HG02840 (cell line): Measurements from ENCODE around the gene CYREN.

Experiments used
- ATAC-seq: cut with Tn5 transposase; IDR thresholded peaks from one replicate; pipeline ENCODE4 v1.9.1; 2021; ENCODE audit warnings: mild to moderate bottlenecking, moderate library complexity, moderate number of reproducible peaks; ENCODE audit not compliant: unreplicated experiment, low FRiP score

CYREN gene

DNA sequence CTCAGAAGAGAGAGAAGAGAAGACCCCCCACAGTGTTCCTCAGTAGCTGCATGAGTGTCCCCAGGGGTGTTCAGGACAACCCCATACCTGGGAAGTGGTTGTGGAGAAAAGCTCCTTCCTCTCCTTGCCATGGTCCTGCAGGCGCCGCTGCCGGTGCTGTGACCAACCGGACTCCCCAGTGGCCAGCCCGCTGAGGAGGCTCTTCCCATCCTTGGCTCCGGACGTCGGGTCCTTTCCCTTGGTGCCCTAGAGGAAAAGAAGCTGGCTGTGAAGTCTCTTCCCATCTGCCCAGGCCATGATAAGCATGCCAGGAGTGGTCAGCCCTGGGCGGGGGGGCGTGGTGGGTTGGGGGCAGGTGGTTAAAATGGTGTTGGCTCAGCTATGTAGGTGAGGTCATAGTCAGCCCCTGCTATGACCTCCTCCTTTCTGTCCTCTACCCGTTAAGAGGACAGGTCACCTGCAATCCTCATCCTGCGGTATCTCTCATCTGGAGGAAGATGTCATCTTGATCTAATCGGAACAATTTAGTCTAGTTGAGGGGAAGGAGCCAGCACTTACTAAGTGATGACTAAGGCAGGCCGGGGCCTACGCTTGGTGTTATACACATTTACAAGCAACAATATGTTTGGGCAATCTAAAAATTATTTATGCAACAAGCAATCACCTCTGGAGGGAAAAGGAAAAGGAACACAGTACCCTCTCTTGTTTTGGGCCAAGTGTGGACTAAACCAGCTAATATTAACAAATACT lies 27.6 kb upstream of the CYREN start:
- no peak for ATAC-seq

DNA sequence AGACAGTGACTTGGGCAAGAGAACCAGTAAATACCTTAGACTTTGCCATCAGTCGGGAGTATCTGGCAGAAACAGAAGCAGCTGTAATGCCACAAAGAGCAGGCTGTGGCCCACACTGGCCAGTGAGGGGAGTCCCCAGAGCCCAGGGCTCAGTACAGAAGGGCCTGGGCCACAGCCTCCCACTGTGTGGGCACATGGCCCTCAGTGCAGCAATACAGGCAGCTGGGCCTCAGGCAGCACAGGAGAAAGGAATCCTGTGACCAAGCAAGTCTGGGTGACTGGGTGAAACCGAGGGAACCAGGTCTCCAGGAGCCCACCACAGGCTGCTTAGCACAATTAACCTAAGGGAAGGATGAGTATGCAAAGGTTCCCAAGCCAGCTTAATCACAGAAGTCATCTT lies 26.8 kb upstream of the CYREN start:
- ATAC-seq = no peak

DNA sequence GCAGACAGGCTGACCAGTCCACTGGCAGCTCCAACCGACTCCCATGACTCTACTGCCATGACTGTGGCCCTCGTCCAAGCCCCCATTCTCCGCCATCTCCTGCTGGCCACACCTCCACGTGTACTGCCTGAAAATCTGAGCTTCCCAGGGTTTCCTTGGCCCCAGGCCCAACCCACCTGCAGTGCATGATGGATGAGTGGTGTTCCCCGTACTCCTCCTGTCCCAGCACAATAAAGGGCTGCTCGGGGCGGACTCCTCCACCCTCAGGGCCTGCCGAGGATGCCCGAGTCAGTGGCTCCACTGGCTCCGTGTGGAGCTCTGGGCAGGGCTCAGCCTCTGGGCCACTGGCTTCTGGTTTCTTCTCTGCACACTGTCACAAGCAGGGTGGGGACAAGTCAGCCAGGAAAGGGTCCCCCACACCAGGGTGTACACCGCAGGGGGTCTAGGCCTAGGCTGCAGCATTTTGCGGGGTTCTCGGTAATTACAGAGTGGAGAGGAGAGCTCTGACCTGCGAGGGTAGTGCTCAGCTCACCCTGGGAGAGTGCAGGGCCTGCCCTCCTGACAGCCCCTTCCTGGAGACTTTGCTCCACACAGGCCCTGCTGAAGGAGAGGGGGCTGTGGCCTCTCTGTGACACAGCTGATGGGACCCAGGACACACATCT lies 25.6 kb upstream of the CYREN start:
- no peak for ATAC-seq

DNA sequence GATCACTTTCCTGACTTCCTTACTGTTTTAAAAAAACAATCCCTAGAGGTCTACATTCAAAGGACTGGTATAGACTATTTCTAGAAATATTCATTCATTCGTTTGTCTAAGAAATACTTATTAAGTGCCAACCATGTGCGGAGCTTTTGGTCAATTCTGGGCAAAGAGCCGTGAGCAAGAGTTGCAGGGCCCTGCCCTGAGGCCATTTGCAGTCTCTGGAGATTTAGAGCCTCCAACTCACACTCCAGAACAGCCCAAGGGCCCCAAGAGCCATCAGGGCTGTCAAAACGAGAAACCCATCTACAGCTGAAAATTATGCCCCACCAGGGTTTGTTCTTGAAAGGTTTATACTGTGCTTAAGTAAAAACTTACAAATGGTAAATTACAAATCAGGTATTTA lies 24.6 kb upstream of the CYREN start:
- no peak for ATAC-seq

DNA sequence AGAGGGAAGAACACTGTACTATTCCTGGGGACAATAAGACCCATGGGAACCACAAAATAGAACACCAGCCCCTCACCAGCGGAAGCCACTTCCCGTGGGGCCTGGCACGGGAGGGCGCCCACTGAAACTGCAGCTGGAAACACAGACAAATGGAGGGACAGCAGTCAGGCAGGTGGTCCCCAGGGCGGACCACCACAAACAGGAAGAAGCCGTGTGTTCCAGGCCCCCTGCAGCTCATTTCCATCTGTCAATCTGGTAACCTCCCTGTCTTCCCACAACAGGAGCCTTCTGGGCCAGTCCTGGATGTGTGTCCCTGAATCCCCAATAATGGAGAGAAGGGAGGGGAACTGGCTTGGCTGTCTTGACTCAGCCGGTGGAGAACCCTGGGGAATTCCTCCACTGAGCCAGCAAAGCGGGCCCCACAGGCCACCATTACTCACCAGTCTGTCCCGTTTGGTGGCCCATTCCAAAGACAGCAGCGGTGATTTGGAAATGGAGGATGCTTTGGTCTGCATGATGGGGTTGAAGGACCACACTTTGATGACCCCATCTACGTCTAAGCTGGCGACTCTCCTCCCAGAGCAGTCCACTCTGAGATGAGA lies 24.1 kb upstream of the CYREN start:
- ATAC-seq = no peak

DNA sequence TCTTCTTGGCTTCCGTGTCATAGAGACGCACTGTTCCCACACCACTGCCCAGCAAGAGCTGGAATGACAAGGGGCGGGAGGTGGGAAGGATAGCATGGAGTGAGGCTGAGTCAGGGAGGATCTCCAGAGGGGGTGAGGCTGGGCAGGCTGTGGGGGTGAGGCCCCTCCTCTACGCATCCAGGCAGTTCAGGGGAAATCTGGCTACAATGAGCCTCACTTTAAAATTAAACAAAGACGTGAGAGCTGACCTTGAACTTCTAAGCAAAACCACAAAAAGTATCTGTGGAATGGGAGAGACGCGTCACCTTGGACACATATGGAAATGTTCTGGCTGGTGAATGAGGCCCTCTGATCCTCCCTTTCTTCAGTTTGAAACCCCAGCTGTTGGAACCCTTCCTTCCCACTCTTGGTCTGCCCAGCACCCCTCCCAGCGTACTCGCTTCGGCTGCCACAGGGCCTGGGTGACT lies 23.1 kb upstream of the CYREN start:
- no peak for ATAC-seq

DNA sequence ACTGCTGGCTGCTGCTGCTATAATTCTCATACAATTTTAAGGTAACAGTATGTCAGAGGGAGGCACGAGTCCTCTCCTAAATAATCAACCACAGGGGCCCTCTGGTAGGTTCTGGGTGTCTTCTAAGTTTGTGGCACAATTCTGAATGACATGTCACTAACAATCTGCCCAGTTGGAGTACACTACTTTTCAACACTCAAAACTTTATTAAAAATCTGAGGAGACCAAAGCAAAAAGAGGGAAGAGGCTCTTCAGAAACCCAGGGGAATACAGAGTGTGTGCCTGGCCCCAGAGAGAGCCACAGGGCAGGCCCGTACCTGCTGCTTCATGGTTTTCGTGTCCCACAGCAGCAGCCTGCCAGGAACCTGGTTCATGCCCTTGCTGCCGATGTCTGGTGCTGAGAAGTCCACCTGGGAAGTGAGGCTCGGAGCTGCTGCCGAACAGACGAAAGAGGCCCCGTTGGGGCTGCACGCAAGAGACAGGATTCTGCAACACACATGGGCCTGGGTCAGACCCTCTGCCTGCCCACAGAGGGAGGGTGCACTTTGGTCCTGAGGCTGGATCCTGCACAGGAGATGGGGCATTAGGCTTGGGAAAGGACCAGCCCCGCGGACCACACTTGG lies 22.5 kb upstream of the CYREN start:
- no peak for ATAC-seq

DNA sequence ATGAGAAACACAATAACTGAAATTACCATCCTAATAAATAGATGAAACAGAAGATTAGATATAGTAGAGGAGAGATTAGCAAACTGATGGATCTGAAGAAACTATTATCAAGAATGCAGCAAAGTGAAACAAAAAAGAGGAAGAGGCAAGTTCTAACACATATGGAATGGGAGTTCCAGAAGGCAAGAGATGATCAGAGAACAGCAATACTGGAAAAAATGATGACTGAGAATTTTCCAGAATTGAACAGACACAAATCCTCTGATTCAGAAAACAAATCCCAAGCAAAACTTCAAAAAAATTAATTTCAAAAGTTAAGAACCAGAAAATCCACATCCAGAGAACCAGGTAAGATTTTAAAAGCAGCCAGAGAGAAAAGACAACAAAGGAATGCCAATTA lies 20.2 kb upstream of the CYREN start:
- no peak for ATAC-seq

DNA sequence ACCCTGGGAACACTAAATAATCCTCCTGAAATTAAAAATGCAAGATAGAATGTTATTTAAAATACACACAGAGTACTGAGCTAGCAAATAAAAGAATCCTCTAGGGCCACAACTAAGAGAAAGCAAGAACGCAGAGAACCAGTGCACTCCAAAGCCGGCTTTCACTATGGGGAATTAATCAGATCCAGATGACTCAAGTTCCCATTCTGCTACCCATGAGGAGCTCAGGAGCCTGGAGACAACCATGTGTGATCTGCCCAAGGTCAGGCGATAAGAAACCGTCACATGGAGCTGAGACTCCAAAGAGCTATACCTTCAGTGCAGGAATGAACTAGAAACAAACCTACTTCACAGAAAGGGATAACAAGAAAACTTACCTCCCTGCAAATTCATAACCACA lies 19.5 kb upstream of the CYREN start:
- ATAC-seq = no peak

DNA sequence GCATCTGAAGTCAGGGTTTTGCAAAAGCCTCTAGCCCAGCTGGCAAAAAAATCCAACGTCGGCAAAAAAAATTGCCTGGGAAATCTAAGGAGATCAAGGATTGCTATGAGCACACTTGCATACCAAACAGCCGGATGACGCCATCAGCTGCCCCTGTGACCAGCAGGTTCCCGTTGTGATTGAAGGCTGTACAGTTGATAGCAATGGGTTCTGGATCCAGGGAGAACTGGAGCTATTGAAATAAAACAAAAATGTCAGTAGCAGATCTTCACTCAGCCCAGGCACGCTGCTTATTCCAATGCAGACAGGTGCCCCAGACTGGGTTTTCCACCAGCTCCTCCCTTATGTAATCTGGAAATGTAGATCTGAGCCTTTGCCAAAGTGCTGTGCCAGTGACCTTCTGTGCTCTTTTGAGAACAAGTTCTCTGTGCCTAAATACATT lies 18.7 kb upstream of the CYREN start:
- ATAC-seq = no peak

DNA sequence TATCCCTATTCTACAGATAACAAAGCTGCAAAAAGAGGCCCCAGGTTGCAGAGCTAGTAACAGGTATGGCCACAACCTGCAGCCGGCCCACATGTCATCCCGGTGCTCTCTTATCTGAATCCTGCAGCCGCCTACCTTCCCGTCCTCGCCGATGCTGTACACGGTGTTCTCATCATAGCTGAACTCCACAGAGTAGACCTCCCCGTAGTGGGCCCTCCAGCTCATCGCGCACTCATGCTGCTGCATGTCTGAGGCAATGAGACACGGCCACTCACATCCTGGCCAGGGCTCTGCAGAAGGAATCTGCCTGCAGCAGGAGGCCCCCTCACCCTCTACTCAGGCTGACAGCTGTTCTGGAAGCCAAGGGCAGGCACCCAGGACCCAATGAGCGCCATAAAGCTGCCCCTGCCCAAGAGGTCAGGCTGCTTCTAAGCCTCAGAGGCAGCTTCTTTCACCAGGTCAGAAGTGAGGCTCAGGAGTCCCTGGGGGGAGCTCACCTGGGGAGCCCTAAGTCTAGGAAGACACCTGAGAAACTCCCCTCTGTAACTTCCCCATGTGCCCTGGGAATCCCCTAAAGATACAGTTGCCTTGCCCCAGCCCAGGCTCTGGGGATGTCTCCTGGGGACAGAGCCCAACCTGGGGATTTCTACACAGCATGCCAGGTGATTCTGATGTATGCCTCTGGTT lies 17.9 kb upstream of the CYREN start:
- ATAC-seq = no peak

DNA sequence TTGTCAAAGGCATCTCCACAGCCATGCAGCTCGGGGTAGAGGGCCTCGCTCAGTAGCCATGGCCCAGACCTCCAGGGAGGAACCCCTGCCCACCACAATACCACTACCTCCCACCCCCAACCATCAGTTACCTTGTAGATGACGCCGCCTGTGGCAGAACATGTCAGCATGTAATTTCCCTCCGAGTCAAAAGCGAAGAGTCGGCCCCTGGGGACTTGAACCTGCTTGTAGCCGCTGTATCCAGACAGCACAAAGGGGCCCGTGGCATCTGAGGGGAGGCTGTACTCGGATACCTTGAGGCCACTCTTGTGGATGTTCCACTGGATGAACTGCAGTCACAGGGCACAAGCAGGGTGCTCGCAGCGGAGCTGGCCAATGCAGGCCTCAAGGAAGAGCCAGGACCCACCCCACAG lies 16.3 kb upstream of the CYREN start:
- no peak for ATAC-seq

DNA sequence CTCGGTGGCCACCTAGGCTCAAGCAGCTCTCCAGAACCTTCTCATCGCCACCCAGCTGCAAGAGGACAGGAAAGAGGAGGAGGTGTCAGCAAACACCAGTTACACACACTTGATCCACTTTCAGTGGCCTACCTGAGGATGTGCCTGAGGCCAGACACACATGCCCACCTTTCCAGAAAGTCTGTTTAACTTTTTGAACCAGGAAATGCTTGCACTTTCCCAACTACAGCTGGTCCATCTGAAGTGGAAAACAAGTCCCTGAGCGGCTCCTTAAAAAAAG lies 15.7 kb upstream of the CYREN start:
- ATAC-seq = no peak

DNA sequence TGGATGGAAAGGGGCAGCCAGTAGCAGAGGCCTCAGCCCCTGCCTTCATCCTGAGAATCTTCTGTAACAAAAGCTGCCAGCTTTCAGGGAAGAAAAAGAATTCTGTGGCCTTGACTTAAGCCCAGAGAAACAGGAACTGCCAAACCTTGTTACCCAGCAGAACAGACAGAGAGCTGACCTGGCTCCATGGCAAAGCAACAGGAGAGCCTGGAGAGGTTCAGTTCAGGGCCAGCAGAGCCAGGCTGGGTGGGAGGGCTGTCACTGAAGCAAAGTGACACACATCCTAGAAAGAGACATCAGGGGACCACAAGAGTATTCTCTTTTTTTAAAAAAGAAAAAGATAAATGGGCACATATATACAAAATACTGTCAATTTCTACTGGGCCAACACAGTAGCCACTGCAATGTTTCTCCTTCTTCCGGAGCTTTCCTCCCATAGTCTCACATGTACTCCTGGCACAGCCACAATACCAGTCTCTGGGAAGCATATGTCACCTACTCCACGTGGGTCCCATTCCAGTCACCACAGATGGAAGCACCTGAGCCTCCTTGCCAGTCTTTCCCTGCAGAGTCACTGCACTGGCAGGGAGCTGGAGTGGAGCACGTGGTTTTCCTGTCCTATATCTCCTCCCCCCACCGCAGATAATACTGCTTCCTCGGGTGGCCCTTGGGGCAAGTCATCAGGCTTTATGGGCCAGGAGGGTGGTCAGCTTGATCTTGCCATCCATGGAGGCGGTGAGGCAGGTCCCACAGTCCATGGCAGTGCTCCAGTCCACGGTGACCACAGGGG lies 15.2 kb upstream of the CYREN start:
- no peak for ATAC-seq

DNA sequence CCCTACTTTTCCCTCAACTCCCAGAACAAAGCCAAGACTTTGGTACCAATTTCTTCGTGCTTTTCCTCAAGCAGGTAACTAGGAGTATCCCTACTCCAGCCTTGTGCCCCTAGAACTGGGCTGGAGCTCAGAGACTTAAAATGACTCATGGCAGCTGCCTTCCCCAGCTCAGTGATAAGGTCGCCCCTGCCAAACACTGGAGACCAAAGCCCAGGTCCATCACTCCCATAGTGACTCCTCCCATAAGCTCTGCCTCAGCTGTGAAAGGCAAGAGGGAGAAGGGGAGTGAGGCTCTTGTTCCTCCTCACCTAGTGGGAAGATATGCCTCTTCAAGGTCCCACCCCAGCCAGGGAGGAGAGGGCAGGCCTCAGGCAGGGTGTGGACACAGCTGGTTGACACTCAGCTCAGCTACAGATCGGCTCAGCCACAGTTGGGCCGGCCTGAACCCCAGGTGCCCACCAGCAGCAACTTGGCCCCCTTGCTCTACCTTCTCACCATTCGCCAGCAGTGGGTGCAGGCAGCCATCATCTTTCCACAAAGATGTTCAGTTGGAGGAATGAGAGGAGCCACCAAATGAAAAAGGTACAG lies 13.8 kb upstream of the CYREN start:
- no peak for ATAC-seq

DNA sequence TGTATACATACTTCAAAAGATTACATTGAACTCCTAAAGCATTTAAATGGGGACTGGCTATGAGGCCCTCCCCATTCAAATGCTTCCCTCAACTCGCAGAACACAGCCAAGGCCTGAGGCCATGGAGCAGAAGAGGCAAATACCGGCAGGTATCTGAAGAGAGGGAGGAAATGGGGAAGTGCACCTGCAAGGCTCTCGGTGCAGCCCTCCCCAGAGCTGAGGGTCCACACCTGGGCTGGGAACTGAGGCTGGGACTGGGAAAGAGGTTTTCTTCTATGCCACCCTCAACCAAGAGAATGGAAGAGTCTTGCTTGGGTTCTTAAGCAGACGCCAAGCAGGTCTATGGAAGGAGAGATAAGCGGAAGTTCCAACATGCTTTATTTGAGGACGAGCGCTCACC lies 13.0 kb upstream of the CYREN start:
- no peak for ATAC-seq

DNA sequence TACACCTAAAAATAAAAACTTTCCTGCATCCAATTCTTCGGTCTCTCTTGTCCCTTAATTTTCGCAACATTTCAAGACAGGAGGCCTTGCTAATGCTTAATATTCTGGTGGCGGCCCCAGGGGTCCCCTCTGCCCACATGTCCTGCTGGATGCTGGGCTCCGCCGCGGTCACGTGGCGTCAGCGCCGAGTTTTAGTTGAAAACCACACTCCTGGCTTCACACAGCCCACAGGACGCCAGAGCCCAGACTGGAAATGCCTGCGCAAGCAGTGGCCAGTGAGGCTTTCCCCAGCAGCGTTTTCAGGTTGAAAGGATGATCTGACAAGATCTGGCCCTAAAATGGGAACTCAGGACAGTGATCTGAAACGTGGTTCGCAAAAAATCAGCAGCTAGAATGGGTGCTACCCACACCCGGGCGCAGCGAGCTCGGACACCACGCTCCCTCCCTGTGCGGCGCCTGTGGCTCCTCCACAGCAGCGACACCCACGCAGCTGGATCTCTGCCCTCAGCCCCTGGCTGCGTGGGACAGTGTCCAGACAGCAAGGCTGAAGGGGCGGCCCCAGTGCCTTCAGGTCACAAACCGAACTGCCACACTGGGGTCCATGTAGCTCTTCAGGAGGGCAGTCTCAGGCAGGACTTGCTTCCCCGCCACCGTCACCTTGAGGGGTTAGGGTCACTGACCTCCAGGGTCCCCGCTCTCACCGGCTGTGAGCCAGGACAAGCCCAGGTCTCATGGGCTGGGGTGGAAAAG lies 11.6 kb upstream of the CYREN start:
- no peak for ATAC-seq

DNA sequence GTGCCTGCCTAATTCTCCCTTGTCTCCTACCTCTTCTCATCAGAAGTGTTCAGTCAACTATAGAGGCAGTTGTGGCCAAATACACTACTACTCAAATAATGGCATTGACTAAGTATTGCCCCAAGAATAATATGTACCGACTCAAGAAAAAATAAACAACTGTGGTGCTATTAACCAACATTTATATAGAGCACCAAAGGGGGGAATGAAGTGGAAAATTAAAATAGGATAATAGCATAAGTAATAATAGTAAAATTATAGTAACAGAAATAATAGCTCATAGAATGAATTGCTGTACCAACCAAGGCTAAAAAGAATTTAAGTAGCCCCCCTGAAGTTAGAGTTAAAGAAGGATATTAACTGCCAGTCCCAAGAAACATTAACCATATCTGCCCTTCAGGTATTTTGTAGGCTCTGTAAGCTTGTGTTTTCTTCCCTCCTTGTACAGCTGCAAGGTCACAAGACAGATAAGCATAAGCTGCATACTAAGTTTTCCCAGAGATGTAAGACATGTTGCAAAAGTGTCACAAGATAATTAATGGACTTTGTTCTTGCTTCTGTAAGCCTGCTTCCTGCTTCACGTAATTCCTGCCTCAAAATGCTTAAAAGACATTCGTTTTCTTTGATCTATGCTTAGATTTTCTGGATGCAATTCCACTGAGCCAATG lies 10.9 kb upstream of the CYREN start:
- no peak for ATAC-seq

DNA sequence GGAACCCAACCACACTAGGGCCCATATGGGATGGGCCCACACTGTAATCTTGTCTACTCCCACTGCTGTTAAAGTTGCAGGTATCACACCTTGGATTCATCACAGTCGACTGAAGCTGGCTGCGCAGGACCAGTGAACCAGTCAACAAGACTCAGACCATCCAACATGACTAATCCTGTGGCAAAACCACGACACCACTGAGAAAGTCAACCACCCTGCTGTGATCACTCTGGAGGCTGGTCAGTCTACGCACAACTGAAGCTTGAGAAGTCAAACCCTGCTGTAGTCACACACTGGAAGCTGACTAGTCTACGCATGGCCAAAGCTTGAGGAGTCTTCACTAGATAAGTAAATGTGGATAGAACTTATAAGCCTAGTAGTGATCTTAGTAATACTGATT lies 9.6 kb upstream of the CYREN start:
- ATAC-seq = no peak
